ENCODE measurements around the gene CXCL16.
A peak's percentile ranks its signal among the peaks of the same experiment; 100 is the strongest.

CXCL16 gene

GRCh38 chr17:4739122-4740024 is at the start of gene CXCL16, which contains the start of gene ZMYND15:
Gene CXCL16 (minus strand): TSS chr17:4739928. CDS start chr17:4739339, 589 bp downstream.
Gene ZMYND15 (plus strand): TSS chr17:4739833. CDS start chr17:4740549, 716 bp downstream.
- peak in 1 of 2 donors; percentile 35 for DNase-seq (ENCODE audit: low read depth in 2 of 2)

- no peak for DNase-seq (ENCODE audit: low read depth in 2 of 2)
Measured at GRCh38 chr17:4788807-4789700, 49.3 kb upstream of the CXCL16 start, which contains the start of gene GLTPD2. Gene GLTPD2 (plus strand): TSS chr17:4788964. CDS start chr17:4789012, 48 bp downstream.

DNA sequence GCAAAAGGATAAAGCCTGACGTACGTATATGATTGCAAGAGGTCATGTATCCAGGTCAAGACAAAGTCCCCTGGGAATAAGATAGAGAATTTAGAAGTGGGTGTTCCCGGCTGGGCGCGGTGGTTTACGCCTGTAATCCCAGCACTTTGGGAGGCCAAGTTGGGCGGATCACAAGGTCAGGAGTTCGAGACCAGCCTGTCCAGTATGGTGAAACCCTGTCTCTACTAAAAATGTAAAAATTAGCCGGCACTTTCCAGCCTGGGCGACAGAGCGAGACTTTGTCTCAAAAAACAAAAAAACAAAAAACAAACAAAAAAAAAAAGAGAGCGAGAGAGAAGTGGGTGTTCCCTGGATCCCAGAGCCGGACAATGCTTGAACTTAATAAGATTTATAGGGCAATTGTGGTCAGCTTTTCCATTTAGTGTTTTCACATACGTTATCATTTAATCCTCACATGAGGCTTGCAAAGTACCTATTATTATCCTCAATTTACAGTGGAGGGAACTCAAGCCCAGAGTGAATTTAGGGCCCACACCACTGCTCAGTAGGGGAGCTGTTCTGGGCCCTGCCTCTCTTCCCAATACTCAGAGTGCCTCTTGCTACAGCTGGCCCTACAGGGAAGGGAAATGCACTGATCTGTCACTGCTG is 48.6 kb upstream of the CXCL16 start:
- no peak for DNase-seq (ENCODE audit: low read depth in 2 of 2)

DNA sequence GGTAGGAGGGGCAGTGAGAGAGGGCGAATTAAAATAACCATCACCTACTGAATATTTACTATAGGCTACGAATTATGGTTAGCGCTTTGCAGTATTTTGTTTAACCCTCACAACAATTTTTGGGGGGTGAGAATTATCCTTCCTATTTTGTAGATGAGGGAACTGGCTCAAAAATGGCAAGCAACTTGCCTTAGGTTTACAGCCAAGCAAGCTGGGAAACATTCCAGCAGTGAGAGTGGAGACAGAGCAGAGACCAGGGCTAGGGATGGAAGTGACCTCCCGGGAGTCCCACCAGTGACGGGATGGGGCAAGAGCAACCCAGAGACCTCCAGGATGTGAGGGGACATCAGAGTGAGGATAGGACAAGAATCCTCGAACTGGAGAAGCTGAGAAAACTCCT is 46.8 kb upstream of the CXCL16 start:
- no peak for DNase-seq (ENCODE audit: low read depth in 2 of 2)

DNA sequence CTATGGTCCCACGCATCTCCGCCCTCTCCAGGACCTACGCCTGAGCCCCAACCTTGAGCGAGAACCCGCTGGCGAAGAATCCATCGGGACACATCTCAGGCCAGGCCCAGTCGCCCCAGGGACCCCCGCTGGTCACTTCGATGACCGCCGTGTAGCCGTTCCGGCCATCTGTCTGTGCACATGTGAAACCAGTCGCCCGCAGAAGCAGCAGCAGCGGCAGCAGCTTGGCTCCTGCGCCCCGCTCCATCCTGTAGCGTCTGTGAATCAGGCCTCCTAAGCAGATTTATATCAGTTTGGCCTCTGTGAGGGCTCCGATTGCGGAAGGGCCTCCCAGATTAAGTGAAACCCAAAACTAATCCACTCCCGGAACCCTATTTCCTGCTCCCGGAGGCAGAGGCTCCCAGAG is 46.4 kb upstream of the CXCL16 start, which contains the start of gene VMO1:
TSS of gene VMO1 (minus strand) at position 259 of the 406 bp plus-strand sequence. CDS start at position 247, 12 bp downstream.
- no peak for DNase-seq (ENCODE audit: low read depth in 2 of 2)

- DNase-seq (ENCODE audit: low read depth in 2 of 2) = no peak
Measured at GRCh38 chr17:4785311-4786105, 45.8 kb upstream of the CXCL16 start.

DNA sequence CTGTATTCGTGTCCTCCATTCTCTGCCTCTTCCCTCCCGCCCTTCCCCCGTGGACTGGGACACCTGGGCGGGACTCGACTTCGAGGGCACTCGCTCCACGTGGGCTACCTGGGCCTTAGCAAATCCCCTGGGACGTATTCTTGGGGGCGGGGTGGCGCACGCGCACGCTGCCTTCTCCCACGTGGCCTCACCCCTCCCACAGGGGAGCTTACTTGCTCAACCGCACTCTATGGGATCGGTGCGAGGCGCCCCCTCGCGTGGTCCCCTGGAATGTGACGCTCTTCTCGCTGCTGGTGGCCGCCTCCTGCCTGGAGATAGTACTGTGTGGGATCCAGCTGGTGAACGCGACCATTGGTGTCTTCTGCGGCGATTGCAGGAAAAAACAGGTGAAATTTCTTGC is 42.9 kb upstream of the CXCL16 start:
- no peak for DNase-seq (ENCODE audit: low read depth in 2 of 2)

- no peak for DNase-seq (ENCODE audit: low read depth in 2 of 2)
Measured at GRCh38 chr17:4780325-4780955, 40.7 kb upstream of the CXCL16 start.

DNA sequence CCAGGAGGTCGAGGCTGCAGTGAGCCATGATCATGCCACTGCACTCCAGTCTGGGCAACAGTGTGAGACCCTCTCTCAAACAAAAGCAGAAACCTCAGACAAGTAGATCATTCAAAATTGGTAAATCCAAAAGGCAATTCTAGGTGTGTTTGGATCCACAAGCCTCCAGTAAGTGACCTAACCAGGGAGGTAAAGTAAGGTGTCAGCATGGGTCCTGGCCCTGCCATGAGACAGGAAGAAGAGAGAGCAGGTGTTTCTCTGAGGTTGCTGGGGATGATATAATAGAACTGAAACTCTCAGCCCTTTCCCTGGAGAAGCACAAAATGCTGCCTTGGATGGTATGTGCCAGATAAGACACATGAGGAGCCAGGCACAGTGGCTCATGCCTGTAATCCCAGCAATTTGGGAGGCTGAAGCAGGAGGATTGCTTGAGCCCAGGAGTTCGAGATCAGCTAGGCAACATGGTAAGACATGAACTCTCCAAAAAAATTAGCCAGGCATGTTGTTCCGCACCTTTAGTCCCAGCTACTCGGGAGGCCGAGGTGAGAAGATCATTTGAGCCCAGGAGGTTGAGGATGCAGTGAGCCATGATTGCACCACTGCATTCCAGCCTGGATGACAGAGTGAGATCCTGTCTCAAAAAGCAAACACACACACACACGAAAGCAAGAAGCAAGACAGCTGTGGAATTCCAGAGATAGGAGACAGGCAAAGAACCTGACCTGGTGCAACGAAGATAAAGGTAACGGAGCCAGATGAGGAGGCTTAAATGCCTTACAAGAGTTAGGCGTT is 38.4 kb upstream of the CXCL16 start:
- no peak for DNase-seq (ENCODE audit: low read depth in 2 of 2)

DNA sequence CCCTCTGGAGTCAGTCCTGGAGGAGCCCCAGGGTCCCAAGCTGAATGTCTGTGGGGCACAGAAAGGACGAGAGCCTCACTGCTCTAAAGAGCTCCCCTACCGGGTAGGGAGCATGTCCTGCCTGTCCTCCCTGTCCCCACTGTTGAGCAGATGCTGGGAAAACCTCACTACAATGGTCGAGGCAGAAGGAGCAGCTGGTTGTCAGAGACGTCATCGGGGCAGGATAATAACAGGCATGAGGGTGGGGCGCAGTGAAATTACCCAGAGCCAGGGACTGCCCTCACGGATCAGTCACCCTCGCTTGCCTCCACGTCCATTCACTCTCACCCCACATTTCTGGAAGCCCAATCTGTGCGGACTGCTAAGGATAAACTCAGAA is 32.5 kb upstream of the CXCL16 start:
- no peak for DNase-seq (ENCODE audit: low read depth in 2 of 2)

DNA sequence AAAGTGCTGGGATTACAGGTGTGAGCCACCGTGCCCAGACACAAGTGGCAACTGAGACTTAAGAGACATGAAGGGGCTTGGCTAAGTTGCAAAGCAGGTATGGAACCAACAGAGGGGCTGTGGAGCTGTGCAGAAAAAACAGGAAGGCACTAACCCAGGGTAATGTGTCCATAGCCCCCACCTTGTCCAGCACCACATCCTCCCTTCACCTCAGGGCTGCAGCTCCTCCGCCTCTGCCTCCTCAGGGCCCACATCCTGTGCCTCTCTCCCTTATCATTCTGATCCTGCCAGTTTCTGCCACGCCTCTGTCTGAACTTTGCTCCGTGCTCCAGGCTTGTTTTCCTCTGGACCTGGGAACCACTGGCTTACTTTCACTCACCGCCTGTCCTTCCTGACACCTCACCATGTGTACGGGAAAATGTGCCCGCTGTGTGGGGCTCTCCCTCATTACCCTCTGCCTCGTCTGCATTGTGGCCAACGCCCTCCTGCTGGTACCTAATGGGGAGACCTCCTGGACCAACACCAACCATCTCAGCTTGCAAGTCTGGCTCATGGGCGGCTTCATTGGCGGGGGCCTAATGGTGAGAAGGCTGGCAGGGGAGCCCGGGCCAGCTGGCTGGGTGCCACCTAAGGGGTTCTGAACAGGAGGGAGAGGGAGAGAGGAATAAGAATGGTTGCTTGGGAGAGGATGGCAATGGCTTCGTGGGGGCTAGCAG is 31.9 kb upstream of the CXCL16 start, which contains the start of gene TM4SF5:
TSS of gene TM4SF5 (plus strand) at position 368 of the 716 bp plus-strand sequence. CDS start at position 405, 37 bp downstream.
- DNase-seq (ENCODE audit: low read depth in 2 of 2) = no peak

DNA sequence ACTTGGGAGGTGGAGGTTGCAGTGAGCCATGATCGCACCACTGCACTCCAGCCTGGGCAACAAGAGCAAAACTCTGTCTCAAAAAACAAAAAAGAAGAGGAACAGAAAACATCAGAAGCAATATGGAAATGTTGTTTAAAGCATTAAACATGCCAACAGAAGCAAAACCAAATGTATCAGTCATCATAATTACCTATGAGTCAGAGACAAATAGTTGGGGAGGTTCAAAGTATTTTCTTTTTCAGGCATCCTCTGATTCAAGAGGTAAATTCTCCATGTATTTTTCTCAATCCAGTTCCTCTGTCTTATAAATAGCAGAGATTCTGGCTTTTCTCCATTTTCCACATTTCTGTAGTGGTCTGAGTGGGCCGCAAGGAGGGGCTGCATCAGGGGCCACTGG is 29.9 kb upstream of the CXCL16 start:
- DNase-seq (ENCODE audit: low read depth in 2 of 2) = no peak

GRCh38 chr17:4768298-4768697 is 28.6 kb upstream of the CXCL16 start:
- no peak for DNase-seq (ENCODE audit: low read depth in 2 of 2)

DNA sequence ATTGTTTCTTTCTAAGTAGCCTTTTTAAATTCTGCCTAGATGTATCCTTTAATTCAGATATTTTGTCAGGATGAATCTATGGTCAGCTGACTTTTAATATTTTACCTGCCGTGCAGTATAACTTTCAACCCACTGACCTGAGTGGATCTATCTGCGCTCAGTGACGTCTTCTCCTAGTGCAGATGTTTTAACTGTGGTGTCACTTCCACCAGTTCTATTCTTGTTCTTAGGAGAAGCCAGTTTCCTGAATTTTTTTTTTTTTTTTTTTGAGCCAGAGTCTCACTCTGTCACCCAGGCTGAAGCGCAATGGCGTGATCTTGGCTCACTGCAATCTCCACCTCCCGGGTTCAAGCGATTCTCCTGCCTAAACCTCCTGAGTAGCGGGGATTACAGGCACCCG is 27.0 kb upstream of the CXCL16 start:
- no peak for DNase-seq (ENCODE audit: low read depth in 2 of 2)

DNA sequence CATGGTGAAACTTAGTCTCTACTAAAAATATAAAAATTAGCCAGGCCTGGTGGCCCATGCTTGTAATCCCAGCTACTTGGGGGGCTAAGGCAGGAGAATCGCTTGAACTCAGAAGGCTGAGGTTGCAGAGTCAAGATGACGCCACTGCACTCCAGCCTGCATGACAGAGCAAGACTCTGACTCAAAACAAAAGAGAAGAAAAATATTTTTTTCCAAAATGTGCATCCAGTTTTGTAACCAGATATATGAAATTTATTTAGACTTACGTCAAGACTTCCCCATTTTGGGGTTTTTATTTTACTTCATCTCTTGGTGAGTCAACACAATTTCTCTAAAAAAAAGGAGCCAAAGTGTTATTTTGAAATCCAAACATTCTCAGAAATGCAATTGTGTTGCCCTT is 26.5 kb upstream of the CXCL16 start:
- no peak for DNase-seq (ENCODE audit: low read depth in 2 of 2)

DNA sequence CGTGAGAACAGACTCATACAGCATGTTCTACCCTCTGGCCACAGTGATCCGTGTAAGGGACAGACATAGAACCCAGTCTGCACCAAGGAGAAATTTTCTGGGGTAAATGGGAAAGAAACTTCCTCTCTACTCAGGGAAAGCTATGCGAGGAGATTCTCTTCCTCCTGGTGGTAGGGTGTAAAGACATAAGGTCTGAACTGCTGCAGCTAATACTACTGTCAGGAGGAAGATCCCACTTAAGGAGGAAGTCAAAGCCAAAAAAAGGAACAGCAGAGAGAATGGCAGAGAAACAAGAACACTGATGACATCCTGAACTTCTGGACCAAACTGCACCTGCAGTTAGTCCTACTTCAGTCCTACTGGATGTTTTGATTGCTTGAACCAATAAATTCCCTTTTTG is 24.9 kb upstream of the CXCL16 start:
- DNase-seq (ENCODE audit: low read depth in 2 of 2) = no peak

GRCh38 chr17:4759776-4760236 is 20.1 kb upstream of the CXCL16 start:
- no peak for DNase-seq (ENCODE audit: low read depth in 2 of 2)

DNA sequence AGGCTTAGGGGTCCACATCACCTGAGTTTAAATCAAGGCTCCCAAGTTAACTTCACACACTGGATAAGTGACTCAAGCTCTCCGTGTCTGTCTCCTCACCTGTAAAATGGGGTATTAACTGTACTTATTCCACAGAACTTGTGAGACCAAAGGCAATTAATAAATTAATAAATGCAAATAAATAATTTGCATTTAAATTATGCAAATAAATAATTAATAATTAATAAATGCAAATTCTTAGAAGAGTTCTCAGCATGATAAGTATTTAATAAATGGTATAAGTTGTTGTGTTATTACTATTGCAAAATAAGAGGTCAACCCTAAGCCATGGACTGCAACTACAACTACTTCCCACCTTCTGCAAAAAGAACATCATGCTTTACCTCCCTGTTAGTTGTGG is 13.7 kb upstream of the CXCL16 start:
- DNase-seq (ENCODE audit: low read depth in 2 of 2) = no peak

- DNase-seq (ENCODE audit: low read depth in 2 of 2) = no peak
Measured at GRCh38 chr17:4751932-4752331, 12.2 kb upstream of the CXCL16 start.
